Mesothelial cell of epicardium (in vitro differentiated cells): ENCODE data around the gene TMCC1. TPM values are rescaled to one million over a fixed set of nuclear protein-coding genes. Genes with fewer than 3 reads are reported as not detected.

Experiments
- DNase-seq, 2 experiments: peaks; one replicate each; pipeline ENCODE4 v3.0.0; 2021; ENCODE audit warnings: low spot score in 2 of 2; ENCODE audit not compliant: unreplicated experiment in 2 of 2
- H3K27ac Mint-ChIP-seq: 2 replicates; pipeline ENCODE4 v1.8.0; 2021; ENCODE audit warnings: mixed read lengths
- H3K27me3 Mint-ChIP-seq: 2 replicates; pipeline ENCODE4 v1.8.0; 2021; ENCODE audit warnings: low read depth, mixed read lengths
- H3K36me3 Mint-ChIP-seq: 2 replicates; pipeline ENCODE4 v1.8.0; 2021; ENCODE audit warnings: mixed read lengths
- H3K4me1 Mint-ChIP-seq: 2 replicates; pipeline ENCODE4 v1.8.0; 2021; ENCODE audit warnings: mixed read lengths
- H3K4me3 Mint-ChIP-seq: 2 replicates; pipeline ENCODE4 v1.8.0; 2021; ENCODE audit warnings: mild to moderate bottlenecking, moderate library complexity, mixed read lengths
- H3K9me3 Mint-ChIP-seq: 2 replicates; pipeline ENCODE4 v1.8.0; 2021; ENCODE audit warnings: mixed read lengths
- total RNA-seq: library from RNA; stranded (reverse); gene quantifications from 3 replicates; pipeline ENCODE4 v1.2.1, GENCODE V29; 2021
- TF ChIP-seq, protein P1 (sequence below): fragments of 200-600 bp; sonication (generic); IDR thresholded peaks from one replicate; pipeline ENCODE4 v1.5.0; 2021; ENCODE audit warnings: antibody characterized with exemption; ENCODE audit not compliant: unreplicated experiment

TMCC1 gene
- total RNA-seq, 1 donor from 2014 or later: 52.4 TPM

- no peaks in the 10 kb centered on the region for H3K36me3 Mint-ChIP-seq
- peaks cover 10% of the 10 kb centered on the region for H3K4me1 Mint-ChIP-seq
- no peak overlapping the region for H3K4me3 Mint-ChIP-seq
- no peaks in the 10 kb centered on the region for H3K27me3 Mint-ChIP-seq
- TF ChIP-seq, protein P1, sequence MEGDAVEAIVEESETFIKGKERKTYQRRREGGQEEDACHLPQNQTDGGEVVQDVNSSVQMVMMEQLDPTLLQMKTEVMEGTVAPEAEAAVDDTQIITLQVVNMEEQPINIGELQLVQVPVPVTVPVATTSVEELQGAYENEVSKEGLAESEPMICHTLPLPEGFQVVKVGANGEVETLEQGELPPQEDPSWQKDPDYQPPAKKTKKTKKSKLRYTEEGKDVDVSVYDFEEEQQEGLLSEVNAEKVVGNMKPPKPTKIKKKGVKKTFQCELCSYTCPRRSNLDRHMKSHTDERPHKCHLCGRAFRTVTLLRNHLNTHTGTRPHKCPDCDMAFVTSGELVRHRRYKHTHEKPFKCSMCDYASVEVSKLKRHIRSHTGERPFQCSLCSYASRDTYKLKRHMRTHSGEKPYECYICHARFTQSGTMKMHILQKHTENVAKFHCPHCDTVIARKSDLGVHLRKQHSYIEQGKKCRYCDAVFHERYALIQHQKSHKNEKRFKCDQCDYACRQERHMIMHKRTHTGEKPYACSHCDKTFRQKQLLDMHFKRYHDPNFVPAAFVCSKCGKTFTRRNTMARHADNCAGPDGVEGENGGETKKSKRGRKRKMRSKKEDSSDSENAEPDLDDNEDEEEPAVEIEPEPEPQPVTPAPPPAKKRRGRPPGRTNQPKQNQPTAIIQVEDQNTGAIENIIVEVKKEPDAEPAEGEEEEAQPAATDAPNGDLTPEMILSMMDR: no peak
- no peak overlapping the region for H3K27ac Mint-ChIP-seq
- H3K9me3 Mint-ChIP-seq: no peaks in the 10 kb centered on the region
- no peak for DNase-seq
Observed at GRCh38 chr3:129614927-129615363, 278.6 kb downstream of the TMCC1 start.

- Mint-ChIP-seq H3K4me1 (peaks cover 15% of the 10 kb centered on the region), H3K27ac (no peak overlapping the region), H3K27me3 (no peaks in the 10 kb centered on the region), H3K9me3 (no peaks in the 10 kb centered on the region), H3K36me3 (no peaks in the 10 kb centered on the region), H3K4me3 (no peak overlapping the region)
- DNase-seq: no peak
- TF ChIP-seq, protein P1: no peak
Observed at GRCh38 chr3:129614435-129614834, 279.1 kb downstream of the TMCC1 start.

DNA sequence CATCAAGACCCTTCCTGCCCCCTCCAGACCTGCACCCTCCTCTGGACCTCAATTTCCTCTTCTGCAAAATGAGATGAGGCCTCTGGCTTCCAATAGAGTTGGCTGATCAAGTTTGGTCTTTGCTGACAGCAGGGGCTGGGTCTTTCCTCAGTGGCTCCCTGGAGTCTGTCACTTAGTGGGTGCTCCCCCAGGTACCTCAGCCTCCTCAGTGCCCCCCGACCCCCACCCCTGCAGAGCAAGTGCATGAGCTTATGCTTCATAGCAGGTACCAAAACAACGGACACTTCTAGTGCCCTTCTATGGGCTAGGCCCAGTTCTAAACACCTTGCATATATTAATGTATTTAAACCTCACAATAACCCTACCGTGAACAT is 280.2 kb downstream of the TMCC1 start:
- Mint-ChIP-seq H3K9me3 (no peaks in the 10 kb centered on the region), H3K4me1 (peaks cover 22% of the 10 kb centered on the region), H3K27ac (no peak overlapping the region), H3K36me3 (no peaks in the 10 kb centered on the region), H3K4me3 (no peak overlapping the region), H3K27me3 (peaks cover 5% of the 10 kb centered on the region)
- DNase-seq: no peak
- TF ChIP-seq, protein P1: no peak

GRCh38 chr3:129612534-129613366 is 280.8 kb downstream of the TMCC1 start:
- no peak for DNase-seq
- no peaks in the 10 kb centered on the region for H3K9me3 Mint-ChIP-seq
- peaks cover 6% of the 10 kb centered on the region for H3K27me3 Mint-ChIP-seq
- no peak overlapping the region for H3K27ac Mint-ChIP-seq
- TF ChIP-seq, protein P1: no peak
- no peak overlapping the region for H3K4me3 Mint-ChIP-seq
- H3K4me1 Mint-ChIP-seq: peaks cover 23% of the 10 kb centered on the region
- H3K36me3 Mint-ChIP-seq: no peaks in the 10 kb centered on the region

- Mint-ChIP-seq H3K27ac (no peak overlapping the region), H3K9me3 (no peaks in the 10 kb centered on the region), H3K36me3 (no peaks in the 10 kb centered on the region), H3K4me1 (peaks cover 27% of the 10 kb centered on the region), H3K27me3 (peaks cover 11% of the 10 kb centered on the region), H3K4me3 (no peak overlapping the region)
- TF ChIP-seq, protein P1: no peak
- no peak for DNase-seq
Observed at GRCh38 chr3:129611812-129612533, 281.5 kb downstream of the TMCC1 start.
